AG10803 (cell line): ENCODE measurements around the gene ST6GALNAC4.
"Not testable (repeated sequence)": the region's sequence is repeated elsewhere in the genome, so short reads cannot be mapped to it uniquely, and the experiment has no call there.

Source experiments
- DNase-seq: peaks from one replicate; pipeline ENCODE4 v3.0.0; 2010; ENCODE audit warnings: low read depth
- H3K4me3 ChIP-seq: 2 replicates; pipeline ENCODE4 v1.5.1; 2011; ENCODE audit warnings: mild to moderate bottlenecking, low read length, control low read depth
- TF ChIP-seq, protein P1 (sequence below): conservative IDR thresholded peaks from 2 replicates; pipeline ENCODE4 v1.5.1; 2011; ENCODE audit warnings: mild to moderate bottlenecking, low read length, control low read depth, inconsistent platforms

The ST6GALNAC4 gene

DNA sequence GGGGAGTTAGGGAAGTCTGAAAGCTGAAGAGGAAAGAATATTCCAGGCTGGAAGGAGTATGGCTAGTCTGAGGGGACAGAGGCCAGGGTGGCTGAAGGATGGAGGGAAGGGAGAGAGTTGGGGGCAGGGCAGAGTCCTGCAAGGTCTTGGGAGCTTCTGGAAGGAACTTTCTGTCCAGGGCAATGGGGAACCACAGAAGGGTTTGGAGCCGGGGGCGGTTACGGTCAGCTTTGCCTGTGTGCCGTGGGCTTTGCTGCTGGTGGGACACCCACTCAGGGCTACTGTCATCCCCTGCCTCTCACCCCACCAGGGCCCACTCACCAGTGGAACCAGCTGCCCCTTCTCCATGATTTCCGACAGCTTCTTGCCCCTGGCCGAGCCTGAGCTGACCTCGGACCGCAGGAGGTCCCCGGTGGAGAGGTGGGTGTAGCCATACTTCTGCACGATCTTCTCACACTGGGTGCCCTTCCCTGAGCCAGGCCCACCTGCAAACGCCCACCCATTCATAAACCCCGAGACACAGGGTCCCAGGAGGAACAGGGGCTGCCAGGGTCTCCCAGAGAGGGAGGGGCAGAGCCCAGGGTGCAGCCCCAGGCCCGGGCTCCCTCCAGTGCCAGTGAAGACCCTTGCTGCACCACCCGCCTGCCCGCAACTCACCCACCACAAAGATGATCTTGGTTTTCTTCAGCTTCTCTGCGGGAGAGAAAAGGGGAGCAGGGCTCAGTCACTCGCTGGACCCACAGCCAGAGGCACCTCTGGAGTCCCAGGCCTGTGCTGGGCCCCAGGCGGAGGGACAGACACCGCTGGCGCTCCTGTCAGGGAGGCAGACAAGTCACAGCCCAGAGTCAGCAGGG lies 44.2 kb downstream of the ST6GALNAC4 start:
- TF ChIP-seq, protein P1, sequence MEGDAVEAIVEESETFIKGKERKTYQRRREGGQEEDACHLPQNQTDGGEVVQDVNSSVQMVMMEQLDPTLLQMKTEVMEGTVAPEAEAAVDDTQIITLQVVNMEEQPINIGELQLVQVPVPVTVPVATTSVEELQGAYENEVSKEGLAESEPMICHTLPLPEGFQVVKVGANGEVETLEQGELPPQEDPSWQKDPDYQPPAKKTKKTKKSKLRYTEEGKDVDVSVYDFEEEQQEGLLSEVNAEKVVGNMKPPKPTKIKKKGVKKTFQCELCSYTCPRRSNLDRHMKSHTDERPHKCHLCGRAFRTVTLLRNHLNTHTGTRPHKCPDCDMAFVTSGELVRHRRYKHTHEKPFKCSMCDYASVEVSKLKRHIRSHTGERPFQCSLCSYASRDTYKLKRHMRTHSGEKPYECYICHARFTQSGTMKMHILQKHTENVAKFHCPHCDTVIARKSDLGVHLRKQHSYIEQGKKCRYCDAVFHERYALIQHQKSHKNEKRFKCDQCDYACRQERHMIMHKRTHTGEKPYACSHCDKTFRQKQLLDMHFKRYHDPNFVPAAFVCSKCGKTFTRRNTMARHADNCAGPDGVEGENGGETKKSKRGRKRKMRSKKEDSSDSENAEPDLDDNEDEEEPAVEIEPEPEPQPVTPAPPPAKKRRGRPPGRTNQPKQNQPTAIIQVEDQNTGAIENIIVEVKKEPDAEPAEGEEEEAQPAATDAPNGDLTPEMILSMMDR = no peak
- no peak overlapping the region for H3K4me3 ChIP-seq

GRCh38 chr9:127871531-127871930 lies 45.3 kb downstream of the ST6GALNAC4 start:
- H3K4me3 ChIP-seq = no peak overlapping the region
- TF ChIP-seq, protein P1 = no peak
- no peak for DNase-seq

More for the DNA sequence above, 44.2 kb downstream of the ST6GALNAC4 start:
- DNase-seq = no peak

DNA sequence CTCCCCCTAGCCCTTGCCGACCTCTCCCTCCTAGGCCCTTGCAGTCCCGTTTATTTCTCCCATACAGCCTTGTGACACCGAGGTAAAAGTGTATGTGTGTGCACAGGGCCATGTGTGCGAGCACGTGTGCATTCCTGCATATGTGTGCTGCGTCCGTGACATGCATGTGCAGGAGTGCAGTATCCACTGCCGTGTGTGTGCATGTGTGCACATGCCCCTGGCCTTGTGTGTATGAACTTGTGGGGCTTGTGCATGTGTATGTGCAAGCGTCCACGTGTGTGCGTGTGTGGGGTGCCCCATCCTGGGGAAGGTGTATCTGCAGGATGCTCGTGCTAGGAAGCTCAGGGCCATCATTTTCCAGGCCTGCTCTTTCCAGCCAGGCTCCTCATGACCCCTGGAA lies 46.0 kb downstream of the ST6GALNAC4 start:
- H3K4me3 ChIP-seq = no peak overlapping the region
- TF ChIP-seq, protein P1 = no peak
- no peak for DNase-seq

DNA sequence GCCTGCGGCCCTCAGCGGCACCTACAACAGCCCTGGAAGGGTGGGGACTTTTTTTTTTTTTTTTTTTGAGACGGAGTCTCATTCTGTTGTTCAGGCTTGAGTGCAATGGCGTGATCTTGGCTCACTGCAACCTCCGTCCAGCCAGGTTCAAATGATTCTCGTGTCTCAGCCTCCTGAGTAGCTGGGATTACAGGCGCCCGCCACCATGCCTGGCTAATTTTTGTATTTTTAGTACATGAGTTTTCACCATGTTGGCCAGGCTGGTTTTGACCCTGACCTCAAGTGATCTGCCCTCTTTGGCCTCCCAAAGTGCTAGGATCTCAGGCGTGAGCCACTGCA lies 46.7 kb downstream of the ST6GALNAC4 start:
- not testable (repeated sequence) for DNase-seq

DNA sequence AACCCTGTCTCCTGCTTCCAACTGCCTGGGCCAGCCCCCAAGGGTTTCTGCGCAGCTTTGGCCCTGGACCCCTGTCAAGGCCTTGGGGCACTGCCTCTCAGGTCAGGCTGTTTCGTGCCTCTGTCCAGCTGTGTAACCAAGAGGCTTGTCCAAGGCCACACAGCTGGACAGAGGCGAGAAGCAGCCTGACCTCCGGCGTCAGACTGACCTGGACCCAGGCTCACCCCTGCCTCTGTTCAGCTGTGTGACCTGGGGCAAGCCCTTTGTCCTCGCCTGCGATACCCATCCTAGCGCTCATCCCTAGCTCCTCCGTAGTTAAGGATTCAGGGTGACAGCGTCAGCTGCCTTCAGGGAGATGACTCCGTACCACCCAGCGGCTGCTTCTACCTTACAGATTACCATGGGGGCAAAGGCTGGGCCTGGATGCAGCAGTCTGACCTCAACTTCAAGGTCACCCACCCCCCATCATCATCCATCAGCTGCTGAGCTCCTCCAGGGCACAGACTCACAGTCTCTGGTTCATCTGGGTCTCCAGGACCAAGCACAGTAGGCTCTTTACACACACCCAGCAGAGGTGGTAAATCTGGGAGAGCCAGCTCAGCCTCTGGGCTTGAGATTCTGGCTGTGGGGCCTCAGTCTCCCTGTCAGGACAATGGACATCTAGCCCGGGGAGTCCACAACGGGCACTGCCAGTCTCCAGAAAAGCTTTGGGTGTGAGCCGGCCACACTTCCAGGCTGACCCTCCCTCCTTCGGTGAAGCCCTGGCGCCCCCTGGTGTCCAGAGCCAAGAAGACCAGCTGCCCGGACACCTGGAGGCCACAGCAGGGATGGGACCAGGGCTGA lies 47.3 kb downstream of the ST6GALNAC4 start:
- TF ChIP-seq, protein P1 = peak; percentile 79
- peak; percentile 70 for DNase-seq
- H3K4me3 ChIP-seq = no peak overlapping the region

More for the DNA sequence above, 46.7 kb downstream of the ST6GALNAC4 start:
- H3K4me3 ChIP-seq = not testable (repeated sequence)

GRCh38 chr9:127868278-127868902 lies 48.5 kb downstream of the ST6GALNAC4 start:
- TF ChIP-seq, protein P1 = no peak
- no peak for DNase-seq
- no peak overlapping the region for H3K4me3 ChIP-seq
